Measurements from ENCODE around the gene RNF169.

Gene RNF169

GRCh38 chr11:74748211-74749126 is at the start of gene RNF169:
RNF169 (plus strand) TSS chr11:74748849; CDS start chr11:74748881, 32 bp downstream.
- DNase-seq = peak; percentile 89

DNA sequence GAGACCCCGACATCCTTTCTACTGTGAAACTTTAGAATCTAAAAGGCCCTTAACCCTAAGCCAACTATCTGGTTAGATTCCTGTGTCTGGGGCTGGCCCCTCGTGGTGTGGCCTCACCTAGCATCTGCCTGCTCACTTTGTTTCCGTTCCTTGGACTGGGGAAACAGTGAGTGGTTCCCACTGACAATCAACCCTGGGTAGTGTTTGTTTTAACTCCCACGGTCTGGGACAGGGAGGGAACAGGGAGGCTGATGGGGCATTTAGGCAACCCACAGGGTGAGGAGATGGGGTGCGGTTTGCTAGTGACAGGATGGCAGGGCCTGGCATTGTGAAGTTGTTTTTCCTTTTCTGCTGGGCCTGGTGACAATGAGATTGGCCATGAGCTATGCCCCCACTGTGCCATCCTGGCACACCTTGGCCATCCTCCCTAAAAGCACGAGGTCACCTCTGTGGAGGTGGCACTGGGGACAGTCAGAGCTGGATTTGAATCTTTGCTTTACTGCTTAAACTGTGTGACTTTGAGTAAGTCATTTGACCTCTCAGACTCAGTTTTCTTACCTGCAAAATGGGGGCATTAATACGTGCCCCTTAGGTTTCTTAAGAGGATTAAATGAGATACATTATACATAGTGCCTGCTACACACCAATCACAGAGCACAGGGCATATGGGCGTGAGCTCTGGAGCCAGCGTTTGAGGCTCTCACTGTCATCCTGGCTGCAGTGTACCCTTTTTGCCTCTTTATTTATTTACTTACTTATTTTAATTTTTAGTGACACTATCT is 48.8 kb upstream of the RNF169 start:
- no peak for DNase-seq

GRCh38 chr11:74701351-74701750 is 47.3 kb upstream of the RNF169 start:
- DNase-seq = no peak

- no peak for DNase-seq
Observed at GRCh38 chr11:74702383-74703007, 46.2 kb upstream of the RNF169 start.

GRCh38 chr11:74703211-74703610 is 45.4 kb upstream of the RNF169 start:
- no peak for DNase-seq

GRCh38 chr11:74707182-74707581 is 41.5 kb upstream of the RNF169 start:
- no peak for DNase-seq

DNA sequence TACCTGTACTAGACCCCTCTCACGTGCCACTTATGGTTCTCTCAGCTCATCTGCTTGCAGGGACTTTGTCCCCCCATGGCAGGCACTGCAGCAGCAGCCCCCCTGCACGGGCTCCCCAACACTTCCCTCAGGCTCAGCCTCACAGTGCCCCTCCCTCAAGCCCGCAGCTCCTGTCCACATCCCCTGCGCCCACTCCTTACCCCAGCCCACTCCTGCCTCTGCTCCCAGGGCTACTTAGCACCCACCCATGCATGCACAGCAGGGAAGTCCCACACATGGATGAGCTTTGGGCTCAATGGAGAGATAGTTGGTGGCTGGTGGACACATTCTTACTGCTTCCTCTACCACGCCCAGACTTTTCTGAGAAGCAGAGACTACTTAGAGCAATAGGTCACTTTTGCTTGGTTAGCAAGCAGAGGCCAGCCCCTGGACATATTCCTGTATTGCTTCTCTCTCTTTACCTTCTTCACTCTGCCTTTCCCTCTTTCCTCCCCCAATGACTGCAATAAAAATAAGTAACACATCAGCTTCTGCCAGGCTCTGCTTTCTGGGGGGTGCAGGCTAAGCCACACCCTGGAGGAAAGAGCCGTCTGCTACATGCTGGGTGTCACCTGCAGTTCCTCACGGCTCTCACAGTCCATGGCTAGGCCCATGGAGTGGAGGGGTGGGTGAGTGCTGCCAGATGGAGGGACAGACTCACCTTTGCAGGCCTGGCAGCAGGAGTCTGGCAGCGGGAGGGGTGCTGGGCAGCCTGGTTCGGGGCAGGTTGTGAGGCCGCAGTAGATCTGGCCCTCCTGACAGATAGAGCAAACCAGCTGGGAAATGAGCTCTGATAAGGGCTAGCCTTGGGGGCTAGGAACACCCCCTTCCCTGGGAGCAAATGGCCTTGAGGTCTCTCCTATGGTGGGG is 40.8 kb upstream of the RNF169 start:
- DNase-seq = no peak

DNA sequence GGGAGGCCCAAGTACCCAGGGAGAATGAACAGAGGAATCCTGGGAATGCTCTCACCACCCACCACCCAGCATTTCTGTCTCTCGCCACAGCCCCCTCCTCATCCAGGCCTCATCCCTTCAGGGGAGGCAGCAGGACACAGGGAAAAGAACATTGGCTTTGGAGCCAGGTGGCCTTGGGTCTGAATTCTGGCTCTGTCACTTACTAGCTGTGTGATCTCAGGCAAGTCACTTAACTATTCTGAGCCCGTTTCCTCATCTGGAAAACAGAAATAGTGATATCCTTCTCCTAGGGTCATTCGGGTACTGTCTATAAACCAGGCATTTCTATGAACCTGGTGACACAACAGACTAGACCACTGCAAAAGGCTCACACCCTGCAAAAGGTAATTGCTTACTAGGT is 39.5 kb upstream of the RNF169 start:
- DNase-seq = no peak

DNA sequence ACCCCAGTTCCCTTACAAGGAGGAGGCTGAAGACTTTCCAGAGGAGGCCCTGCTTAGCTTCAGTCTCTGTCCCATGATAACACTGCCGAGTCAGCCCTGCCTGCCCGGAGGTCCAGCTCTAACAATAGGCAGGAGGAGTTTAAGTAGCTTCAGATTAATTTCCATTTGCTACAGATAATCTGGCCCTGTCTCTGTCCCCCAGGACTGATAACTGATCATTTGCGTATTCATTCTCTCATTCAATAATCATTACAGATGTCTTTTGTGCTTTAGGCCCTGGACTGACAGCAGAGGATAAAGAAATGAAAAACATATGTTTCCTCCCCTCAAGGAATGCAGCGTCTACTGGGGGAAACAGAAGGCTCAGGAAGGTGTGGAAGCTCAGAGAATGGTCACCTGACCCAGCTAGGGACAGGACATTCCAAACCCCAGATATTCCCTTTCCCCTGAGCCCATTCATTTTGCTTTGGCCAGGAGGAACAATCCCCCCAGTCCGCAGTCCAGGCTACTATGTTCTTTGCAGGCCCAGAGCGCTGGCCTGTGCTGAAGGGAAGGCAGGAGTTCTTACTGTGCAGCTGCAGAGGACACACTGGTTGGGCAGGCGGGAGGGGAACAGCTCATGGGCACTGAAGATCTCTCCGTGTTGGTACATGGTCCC is 38.2 kb upstream of the RNF169 start:
- DNase-seq = no peak

DNA sequence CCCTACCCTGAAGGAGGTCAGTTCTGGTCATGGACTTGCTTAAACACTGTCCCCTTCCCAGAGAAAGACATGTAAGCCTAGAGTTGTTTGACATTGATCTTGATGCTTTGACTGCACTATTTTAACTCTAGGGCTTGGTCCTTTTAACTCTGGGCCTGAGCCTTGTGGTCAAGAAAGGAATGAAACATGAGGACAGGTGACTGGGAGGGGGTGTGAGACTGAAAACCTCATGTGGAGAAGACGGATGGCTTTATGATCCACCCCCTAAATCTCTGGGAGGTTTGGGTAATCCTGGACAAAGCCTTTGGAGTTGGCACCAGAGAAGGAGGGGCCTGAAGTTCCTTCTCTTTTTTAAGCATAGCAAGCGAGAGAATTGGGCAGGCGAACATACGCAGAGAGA is 35.0 kb upstream of the RNF169 start:
- DNase-seq = no peak

DNA sequence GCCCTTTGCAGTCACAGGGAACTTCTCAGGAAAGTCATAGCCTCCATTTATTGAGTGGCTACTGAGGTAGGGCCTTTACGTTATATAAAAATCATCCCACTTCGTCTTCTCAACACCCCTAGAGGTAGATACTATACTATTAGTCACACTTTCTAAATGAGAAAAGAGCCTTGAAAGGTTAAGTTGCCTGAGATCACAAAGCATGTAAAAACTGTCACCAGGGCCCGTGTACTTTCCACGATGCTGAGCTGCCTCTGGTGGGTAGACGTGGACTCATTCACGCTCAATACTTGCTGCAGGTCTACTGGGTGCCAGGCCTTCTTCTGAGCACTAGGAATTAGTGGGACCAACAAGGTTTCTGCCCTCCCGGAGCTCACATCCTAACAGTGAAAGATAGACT is 33.7 kb upstream of the RNF169 start:
- no peak for DNase-seq

DNA sequence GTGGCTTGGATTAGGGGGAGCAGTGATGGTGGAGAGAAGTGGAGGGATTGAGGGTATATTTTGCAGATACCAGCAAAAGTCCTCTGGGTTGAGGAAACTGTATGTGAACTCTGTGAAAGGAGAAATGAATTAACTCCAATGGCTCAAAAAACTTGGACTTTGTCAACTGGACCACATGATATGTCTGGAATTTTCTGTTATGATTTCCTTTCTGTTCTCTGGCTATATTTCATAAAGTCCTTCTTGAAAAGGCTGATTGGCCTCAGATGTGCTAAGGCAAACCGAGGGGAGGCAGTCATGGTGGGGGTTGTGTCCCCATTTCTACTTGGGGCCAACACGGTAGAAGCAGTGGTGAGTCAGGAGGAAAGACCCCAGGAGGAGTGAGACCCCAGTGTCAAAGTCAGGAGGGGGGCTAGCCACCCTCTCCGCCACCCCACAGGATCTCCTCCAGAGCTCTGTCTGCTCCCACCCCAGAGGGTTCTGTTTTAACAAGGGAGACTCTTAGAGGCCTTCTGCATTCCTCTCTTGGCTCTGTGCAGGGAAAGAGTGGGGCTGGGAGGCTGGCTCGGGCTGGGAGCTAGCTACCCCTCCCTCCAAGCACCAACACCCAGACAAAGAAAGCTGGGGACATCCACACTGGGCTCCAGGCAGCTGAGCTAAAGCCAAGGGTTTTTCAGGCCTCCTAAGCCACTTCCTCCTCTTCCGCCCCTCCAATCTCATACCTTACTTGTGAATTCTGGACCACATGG is 31.3 kb upstream of the RNF169 start:
- no peak for DNase-seq

- DNase-seq = no peak
Observed at GRCh38 chr11:74719011-74719410, 29.6 kb upstream of the RNF169 start.

DNA sequence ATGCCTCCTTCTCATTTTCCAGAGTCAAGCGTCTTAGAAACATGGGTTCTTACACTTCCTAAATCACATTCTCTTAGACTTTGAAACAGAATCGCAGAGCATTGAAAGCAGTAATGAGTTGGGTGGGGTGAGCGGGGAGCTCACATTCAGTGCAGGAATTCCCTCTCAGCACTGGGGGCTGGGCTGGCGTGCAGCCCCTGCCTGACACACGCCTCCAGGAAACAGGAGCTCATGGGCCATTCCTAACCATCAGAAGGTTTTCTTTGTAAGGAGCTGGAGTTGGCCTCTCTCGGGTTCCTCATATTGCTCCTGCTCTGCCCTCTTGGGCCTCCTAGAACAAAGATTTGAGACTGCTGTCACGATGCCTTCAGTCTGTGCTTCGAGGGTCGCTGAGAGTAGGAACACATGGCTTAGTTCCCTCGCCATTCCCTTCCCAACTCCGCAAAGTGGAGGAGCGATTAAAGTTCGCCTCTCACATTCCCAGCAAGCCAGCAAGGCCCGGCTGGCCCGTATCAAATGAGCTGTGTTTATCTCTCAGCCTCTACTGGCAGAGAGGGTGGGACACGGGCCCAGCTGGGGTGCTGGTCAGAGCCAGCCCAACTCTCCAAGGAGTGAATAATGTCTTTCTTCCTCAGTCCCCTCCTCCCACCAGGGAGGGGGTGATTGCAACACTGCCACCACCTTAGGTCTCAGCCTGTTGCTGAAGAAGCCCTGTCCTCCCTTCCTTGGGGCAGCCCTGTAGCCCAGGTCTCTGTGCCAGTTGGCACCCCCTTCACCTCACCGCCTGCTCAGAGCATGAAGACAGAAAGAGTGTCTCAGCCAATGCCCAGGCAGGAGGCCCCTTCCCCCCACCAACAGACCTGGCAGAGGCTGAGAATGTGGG is 27.8 kb upstream of the RNF169 start:
- DNase-seq = no peak

DNA sequence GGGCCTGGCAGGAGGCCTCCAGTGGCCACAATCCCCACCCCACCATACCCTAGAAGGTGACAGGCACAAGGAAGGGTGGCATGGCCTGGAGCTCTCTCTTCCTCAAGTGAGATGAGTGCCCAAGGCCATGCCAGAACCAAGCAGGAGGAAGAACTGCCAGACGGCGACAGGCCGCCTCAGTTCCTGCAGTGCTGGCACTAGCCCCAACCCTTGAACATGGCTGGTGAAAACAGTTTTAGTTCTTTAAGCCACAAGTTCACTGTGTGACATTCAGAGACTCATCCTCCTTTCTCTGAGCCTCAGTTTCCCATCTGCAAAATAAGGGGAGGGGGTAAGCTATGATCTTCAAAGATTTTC is 27.2 kb upstream of the RNF169 start:
- no peak for DNase-seq

- no peak for DNase-seq
Observed at GRCh38 chr11:74723511-74723910, 25.1 kb upstream of the RNF169 start.

DNA sequence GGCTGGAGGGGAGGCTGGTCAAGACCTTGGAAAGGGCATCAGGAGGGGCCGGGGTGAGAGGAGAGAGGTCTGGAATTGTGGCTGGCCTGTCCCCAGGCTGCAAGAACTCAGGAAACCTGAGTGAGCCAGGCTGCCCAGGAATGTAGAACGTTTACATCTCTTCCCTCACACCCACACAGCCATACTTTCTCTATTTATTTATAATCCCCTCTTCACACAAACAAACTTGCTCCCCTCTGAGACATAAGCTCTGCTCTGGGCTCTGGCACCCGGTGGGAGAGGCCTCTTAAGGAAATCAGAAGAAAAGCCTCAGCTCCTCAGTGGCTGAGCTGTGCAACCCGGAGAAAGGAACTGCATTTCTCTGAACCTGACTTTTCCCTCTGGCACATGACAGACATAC is 22.9 kb upstream of the RNF169 start:
- no peak for DNase-seq

DNA sequence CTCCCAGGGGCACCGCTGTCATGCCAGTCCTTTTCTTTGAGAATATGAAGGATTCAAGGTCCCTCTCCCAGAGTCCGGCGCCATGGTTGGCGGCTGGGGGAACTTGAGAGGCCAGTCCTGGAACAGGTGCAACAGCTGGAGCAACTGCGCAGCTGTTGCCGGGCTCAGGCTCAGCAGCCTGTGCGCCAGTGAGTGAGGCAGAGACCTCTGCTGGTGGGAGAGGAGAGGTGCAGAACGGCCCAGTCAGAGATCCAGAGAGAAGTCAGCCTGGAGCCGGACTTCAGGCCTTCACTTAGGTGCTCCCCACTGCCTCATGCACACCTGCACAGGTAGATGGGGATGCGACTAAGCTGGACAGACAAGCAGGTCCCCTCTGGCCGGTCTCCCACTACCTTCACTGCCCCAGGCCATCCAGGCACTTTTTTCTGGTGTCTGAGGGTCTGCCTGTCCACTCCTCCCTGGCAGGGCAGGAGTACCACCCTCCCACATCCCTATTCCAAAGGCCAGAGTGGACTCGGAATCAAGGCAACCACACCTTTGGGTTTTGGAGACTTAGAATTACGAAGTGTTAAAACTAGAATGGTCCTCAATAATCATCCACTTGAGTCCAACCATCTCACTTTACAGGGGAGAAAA is 22.0 kb upstream of the RNF169 start:
- peak; percentile 54 for DNase-seq

GRCh38 chr11:74729397-74729796 is 19.3 kb upstream of the RNF169 start:
- DNase-seq = no peak
